ENCODE measurements around the gene ZDHHC20.

DNA sequence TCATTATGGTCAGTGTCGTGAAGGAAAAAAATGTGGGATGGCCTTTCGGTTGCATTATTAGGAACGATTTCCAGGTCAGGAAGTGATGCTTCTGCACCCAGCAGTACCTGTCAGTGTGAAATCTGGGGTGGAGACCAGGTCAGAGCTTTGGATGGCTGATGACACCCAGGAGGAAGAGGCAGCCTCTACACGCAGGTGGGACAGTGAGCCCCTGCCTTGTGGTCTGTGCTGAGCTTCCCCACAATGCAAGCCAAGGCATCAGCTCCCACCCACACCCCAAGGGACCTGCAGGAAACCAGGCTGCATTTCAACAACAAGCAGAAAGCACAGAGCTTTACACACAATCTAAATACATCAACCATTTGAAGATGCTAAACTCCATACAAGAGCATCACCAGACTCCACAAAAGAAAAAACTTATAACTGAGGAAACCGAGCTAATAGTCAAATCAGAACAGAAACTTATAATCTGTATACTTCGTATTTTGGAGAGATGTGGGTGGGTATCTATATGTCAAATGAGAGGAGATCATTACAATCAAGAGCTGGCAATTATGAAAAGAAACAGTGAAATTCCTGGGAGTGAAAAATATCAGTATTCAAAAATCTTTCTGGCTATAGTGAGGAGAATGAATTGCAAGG, 130.1 kb downstream of the ZDHHC20 start:
- TF ChIP-seq, protein P1, sequence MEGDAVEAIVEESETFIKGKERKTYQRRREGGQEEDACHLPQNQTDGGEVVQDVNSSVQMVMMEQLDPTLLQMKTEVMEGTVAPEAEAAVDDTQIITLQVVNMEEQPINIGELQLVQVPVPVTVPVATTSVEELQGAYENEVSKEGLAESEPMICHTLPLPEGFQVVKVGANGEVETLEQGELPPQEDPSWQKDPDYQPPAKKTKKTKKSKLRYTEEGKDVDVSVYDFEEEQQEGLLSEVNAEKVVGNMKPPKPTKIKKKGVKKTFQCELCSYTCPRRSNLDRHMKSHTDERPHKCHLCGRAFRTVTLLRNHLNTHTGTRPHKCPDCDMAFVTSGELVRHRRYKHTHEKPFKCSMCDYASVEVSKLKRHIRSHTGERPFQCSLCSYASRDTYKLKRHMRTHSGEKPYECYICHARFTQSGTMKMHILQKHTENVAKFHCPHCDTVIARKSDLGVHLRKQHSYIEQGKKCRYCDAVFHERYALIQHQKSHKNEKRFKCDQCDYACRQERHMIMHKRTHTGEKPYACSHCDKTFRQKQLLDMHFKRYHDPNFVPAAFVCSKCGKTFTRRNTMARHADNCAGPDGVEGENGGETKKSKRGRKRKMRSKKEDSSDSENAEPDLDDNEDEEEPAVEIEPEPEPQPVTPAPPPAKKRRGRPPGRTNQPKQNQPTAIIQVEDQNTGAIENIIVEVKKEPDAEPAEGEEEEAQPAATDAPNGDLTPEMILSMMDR (IDR thresholded peaks at IDR 0.05), result no peak
- no peak for TF ChIP-seq POLR2A (IDR thresholded peaks at IDR 0.05)

Measured in testis (tissue), 2 donors.